8988T (cell line): ENCODE data around the gene ITGAE.
"Not testable (repeated sequence)": the region's sequence is repeated elsewhere in the genome, so short reads cannot be mapped to it uniquely, and the experiment has no call there.

Experiments used
- DNase-seq: peaks from one replicate; pipeline ENCODE4 v3.0.0; 2011

The ITGAE gene

GRCh38 chr17:3794152-3794551 lies 6.8 kb downstream of the ITGAE start:
- not testable (repeated sequence) for DNase-seq

- DNase-seq: not testable (repeated sequence)
Measured at GRCh38 chr17:3793258-3793657, 7.7 kb downstream of the ITGAE start.

GRCh38 chr17:3792481-3792880 lies 8.5 kb downstream of the ITGAE start:
- DNase-seq: no peak

GRCh38 chr17:3788200-3788599 lies 12.8 kb downstream of the ITGAE start:
- DNase-seq: no peak

GRCh38 chr17:3785323-3785722 lies 15.7 kb downstream of the ITGAE start:
- not testable (repeated sequence) for DNase-seq

GRCh38 chr17:3782751-3783150 lies 18.2 kb downstream of the ITGAE start:
- no peak for DNase-seq

- DNase-seq: no peak
Measured at GRCh38 chr17:3780986-3781385, 20.0 kb downstream of the ITGAE start.

GRCh38 chr17:3777366-3778120 lies 23.4 kb downstream of the ITGAE start:
- DNase-seq: no peak

GRCh38 chr17:3773966-3774365 lies 27.0 kb downstream of the ITGAE start:
- DNase-seq: no peak

GRCh38 chr17:3773511-3773910 lies 27.5 kb downstream of the ITGAE start:
- DNase-seq: no peak

- no peak for DNase-seq
Measured at GRCh38 chr17:3772764-3773163, 28.2 kb downstream of the ITGAE start.

- no peak for DNase-seq
Measured at GRCh38 chr17:3771140-3771539, 29.8 kb downstream of the ITGAE start.

- DNase-seq: no peak
Measured at GRCh38 chr17:3770466-3770865, 30.5 kb downstream of the ITGAE start.

- no peak for DNase-seq
Measured at GRCh38 chr17:3768769-3769168, 32.2 kb downstream of the ITGAE start.

GRCh38 chr17:3768341-3768740 lies 32.6 kb downstream of the ITGAE start:
- DNase-seq: no peak

- DNase-seq: no peak
Measured at GRCh38 chr17:3766779-3767178, 34.2 kb downstream of the ITGAE start.

GRCh38 chr17:3765981-3766380 lies 35.0 kb downstream of the ITGAE start:
- no peak for DNase-seq

GRCh38 chr17:3763777-3764170 lies 37.2 kb downstream of the ITGAE start:
- DNase-seq: no peak

GRCh38 chr17:3762922-3763776 lies 37.8 kb downstream of the ITGAE start:
- no peak for DNase-seq

GRCh38 chr17:3761918-3762380 lies 39.0 kb downstream of the ITGAE start:
- DNase-seq: no peak

- DNase-seq: no peak
Measured at GRCh38 chr17:3761036-3761917, 39.7 kb downstream of the ITGAE start.

- no peak for DNase-seq
Measured at GRCh38 chr17:3759597-3760216, 41.3 kb downstream of the ITGAE start.
